Breast epithelium (tissue), 3 donors: ENCODE results near the gene MAN1C1.

Experiments used
- POLR2A ChIP-seq: fragments of 450-650 bp; IDR thresholded peaks from one replicate; pipeline ENCODE4 v1.6.1; 2016; ENCODE audit warnings: antibody characterized with exemption, mild to moderate bottlenecking, moderate library complexity
- TF ChIP-seq, protein P1 (sequence below), 3 donors: fragments of 450-650 bp; IDR thresholded peaks; one replicate each; pipeline ENCODE4 v1.5.1; 2016 to 2017; ENCODE audit warnings: antibody characterized with exemption in 3 of 3, mild to moderate bottlenecking in 3 of 3, moderate library complexity in 3 of 3

DNA sequence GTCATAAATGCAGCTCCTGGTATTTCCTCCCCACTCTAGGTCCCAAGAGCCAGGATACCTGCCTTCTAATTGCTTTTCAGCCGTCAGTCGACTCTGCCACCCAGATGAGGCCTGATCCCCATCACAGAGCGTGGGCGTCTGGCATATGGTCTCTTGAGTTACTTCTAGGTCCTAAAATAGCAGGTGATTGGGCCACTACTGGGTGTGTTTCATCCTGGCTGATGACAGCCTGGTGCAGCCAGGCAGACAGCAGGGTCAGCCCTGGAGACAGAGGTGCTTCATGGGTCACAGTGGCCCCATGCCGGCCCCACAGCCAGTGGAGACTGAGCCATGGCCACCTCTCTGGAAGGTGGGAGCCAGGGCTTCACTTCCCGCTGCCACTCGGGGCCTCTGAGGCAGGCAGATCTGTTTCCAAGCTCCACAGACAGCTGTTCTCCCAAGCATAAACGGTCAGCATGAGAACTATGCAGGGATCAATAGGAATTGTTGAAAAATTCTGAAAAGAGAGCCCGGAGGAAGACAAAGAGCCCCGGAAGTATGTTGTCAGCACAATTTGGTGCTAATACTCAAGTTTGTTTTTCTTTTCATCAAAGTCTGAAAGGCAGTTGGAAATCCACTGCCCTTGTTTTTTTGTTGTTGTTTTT lies 83.0 kb downstream of the MAN1C1 start:
- TF ChIP-seq, protein P1, sequence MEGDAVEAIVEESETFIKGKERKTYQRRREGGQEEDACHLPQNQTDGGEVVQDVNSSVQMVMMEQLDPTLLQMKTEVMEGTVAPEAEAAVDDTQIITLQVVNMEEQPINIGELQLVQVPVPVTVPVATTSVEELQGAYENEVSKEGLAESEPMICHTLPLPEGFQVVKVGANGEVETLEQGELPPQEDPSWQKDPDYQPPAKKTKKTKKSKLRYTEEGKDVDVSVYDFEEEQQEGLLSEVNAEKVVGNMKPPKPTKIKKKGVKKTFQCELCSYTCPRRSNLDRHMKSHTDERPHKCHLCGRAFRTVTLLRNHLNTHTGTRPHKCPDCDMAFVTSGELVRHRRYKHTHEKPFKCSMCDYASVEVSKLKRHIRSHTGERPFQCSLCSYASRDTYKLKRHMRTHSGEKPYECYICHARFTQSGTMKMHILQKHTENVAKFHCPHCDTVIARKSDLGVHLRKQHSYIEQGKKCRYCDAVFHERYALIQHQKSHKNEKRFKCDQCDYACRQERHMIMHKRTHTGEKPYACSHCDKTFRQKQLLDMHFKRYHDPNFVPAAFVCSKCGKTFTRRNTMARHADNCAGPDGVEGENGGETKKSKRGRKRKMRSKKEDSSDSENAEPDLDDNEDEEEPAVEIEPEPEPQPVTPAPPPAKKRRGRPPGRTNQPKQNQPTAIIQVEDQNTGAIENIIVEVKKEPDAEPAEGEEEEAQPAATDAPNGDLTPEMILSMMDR (IDR thresholded peaks at IDR 0.05) = no peak
- no peak for TF ChIP-seq POLR2A
